ENCODE results near the gene GATA3. TPM values are rescaled to one million over a fixed set of nuclear protein-coding genes. Genes with fewer than 3 reads are reported as not detected.

Gene GATA3
- total RNA-seq, 1 donor from 2014 or later = under 0.01 TPM

DNA sequence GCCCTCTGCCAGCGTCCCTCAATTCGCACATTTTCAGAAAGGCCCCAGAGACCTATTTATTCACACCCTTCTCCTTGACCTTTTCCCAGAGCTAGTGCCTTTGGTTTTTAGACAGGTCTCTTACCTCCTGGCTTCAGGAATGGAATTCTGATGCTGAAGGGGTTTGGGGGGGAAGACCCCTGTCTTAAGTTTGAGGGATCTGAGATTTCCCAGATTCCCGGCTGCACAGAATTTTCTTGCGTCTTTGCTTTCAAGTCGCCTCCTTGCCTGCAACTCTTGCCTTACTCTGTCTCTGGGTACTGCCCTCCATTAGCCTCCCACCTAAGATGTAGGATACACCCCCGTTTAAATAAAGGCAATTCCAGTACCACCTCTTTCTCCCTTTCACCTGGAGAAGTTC is 1.9 kb downstream of the GATA3 start:
- Histone ChIP-seq H3K36me3 (ENCODE audit: control insufficient read depth, insufficient read depth, low read length) (no peaks in the 10 kb centered on the region), H3K4me3 (ENCODE audit: low read depth, low read length) (no peak overlapping the region), H3K27me3 (ENCODE audit: control insufficient read depth, insufficient read depth, low read length) (peaks cover 53% of the 10 kb centered on the region)
- FAIRE-seq (no peak), DNase-seq (ENCODE audit: low read depth) (no peak)
- TF ChIP-seq, protein P1, sequence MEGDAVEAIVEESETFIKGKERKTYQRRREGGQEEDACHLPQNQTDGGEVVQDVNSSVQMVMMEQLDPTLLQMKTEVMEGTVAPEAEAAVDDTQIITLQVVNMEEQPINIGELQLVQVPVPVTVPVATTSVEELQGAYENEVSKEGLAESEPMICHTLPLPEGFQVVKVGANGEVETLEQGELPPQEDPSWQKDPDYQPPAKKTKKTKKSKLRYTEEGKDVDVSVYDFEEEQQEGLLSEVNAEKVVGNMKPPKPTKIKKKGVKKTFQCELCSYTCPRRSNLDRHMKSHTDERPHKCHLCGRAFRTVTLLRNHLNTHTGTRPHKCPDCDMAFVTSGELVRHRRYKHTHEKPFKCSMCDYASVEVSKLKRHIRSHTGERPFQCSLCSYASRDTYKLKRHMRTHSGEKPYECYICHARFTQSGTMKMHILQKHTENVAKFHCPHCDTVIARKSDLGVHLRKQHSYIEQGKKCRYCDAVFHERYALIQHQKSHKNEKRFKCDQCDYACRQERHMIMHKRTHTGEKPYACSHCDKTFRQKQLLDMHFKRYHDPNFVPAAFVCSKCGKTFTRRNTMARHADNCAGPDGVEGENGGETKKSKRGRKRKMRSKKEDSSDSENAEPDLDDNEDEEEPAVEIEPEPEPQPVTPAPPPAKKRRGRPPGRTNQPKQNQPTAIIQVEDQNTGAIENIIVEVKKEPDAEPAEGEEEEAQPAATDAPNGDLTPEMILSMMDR (IDR thresholded peaks at IDR 0.05; ENCODE audit: insufficient read depth, low read length, severe bottlenecking) = no peak

DNA sequence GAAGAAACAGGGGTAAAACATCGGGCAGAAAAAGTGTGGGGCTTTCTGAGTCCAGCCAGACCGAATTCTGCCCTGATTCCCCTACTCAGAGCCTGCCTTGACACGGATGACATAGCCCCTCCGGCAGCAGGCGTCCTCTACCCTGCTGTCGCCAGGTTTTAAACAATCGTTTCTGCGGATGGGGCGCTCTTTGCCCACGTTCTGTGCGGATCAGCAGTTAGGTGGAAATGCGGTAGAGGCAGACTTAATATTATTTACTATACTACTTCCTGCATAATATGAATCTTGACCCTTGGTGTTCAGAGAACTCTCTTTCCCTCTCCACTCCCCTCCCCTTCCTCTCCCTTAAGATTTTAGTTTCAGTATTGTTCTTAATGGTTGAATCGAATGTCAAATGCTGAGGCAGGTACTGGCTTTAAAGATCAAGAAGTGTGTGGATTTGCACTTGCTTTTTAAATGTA is 2.4 kb downstream of the GATA3 start:
- no peaks in the 10 kb centered on the region for H3K36me3 ChIP-seq (ENCODE audit: control insufficient read depth, insufficient read depth, low read length)

DNA sequence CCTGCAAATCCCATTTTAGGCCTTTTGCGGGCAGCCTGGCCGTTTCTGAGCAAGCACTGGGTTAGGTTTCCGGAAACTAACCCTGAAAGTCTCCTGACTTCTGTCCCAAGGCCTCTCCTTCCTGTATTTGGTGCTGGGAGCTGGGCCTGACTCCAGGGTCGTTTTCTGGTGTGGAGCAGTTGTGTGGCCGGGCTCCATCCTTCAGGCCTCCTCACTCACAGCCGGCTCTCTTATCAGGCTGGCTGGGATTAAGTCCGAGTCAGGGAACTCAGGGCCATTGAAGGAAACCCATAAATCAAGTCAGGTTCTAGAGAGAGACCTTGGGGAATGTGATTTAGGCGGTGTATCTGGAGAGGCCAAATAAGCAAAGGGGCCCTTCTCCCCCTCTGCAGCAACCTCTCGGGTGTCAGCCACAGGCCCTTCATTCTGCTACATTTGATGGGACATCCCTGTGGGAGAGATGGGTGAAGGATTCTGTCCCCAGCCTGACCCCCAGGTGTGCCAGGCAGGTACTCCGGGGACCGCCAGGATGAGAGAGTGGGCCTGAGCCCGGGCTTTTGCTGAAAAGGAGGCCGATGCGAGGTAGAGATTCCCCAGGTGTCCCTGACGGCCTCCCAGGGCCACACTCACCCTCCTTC is 3.3 kb downstream of the GATA3 start:
- FAIRE-seq (no peak), DNase-seq (ENCODE audit: low read depth) (no peak)
- Histone ChIP-seq H3K4me3 (ENCODE audit: low read depth, low read length) (no peak overlapping the region), H3K36me3 (ENCODE audit: control insufficient read depth, insufficient read depth, low read length) (no peaks in the 10 kb centered on the region), H3K27me3 (ENCODE audit: control insufficient read depth, insufficient read depth, low read length) (peaks cover 48% of the 10 kb centered on the region)
- TF ChIP-seq, protein P1 (IDR thresholded peaks at IDR 0.05; ENCODE audit: insufficient read depth, low read length, severe bottlenecking) = no peak

More for the DNA sequence above, 2.4 kb downstream of the GATA3 start:
- TF ChIP-seq, protein P1 (IDR thresholded peaks at IDR 0.05; ENCODE audit: insufficient read depth, low read length, severe bottlenecking) = no peak
- FAIRE-seq (no peak), DNase-seq (ENCODE audit: low read depth) (no peak)
- H3K27me3 ChIP-seq (ENCODE audit: control insufficient read depth, insufficient read depth, low read length) = peaks cover 54% of the 10 kb centered on the region
- H3K4me3 ChIP-seq (ENCODE audit: low read depth, low read length) = no peak overlapping the region

DNA sequence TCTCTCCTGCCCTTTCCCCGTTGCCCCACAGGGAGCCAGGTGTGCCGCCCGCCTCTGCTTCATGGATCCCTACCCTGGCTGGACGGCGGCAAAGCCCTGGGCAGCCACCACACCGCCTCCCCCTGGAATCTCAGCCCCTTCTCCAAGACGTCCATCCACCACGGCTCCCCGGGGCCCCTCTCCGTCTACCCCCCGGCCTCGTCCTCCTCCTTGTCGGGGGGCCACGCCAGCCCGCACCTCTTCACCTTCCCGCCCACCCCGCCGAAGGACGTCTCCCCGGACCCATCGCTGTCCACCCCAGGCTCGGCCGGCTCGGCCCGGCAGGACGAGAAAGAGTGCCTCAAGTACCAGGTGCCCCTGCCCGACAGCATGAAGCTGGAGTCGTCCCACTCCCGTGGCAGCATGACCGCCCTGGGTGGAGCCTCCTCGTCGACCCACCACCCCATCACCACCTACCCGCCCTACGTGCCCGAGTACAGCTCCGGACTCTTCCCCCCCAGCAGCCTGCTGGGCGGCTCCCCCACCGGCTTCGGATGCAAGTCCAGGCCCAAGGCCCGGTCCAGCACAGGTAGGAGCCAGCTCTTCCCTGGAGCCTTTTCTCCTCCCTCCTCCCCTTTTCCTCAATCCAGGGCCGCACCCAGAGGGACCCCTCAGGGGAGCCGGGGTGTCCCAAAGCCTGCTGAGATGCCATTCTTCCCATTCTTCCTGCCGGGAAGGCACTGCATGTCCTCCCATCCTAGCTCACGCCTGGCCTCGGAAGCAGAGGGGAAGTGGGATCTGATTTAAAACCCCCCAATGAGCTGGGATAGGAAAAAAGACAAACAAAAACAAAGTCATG is 4.0 kb downstream of the GATA3 start:
- H3K27me3 ChIP-seq (ENCODE audit: control insufficient read depth, insufficient read depth, low read length) = peaks cover 43% of the 10 kb centered on the region
- TF ChIP-seq, protein P1 (IDR thresholded peaks at IDR 0.05; ENCODE audit: insufficient read depth, low read length, severe bottlenecking) = no peak
- FAIRE-seq = no peak
- no peak overlapping the region for H3K4me3 ChIP-seq (ENCODE audit: low read depth, low read length)
- H3K36me3 ChIP-seq (ENCODE audit: control insufficient read depth, insufficient read depth, low read length) = no peaks in the 10 kb centered on the region
- DNase-seq (ENCODE audit: low read depth) = no peak

DNA sequence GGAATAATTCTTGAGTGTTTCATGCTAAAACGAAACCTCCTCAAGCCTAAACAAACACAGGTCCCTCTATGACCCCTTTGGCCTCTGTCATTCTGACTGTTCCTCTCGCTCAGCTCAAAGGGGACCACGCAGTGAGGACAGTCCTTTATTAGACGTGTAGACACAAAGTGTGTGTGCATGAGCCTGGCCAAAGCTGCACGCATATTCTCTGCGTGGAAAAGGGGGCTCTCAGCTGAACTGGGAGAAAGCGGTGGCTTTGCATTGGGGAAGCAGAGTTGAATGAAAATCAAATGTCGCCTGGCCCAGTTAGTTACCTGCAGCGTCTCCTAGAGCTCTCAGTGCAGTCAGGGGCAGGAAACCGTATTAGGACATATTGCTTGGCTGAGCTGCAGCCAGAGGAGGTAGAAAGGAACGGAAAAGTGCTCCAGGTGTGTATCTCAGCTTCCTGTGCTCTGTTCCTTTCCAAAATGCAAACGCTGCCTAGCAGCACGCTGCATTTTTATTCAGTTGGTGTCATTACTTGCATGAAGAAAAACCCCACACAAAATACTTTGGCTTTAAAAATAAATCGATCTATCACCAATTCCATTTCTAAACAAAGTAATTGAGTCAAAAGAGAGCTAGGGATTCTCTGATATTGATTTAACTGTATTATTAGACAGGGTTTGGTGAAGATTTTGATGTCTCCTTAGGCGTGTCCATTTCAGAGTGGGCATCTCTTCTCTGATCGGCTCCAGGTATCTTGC is 4.9 kb downstream of the GATA3 start:
- peaks cover 42% of the 10 kb centered on the region for H3K27me3 ChIP-seq (ENCODE audit: control insufficient read depth, insufficient read depth, low read length)
- no peak for DNase-seq (ENCODE audit: low read depth)
- no peak for FAIRE-seq

More for the DNA sequence above, 4.9 kb downstream of the GATA3 start:
- H3K4me3 ChIP-seq (ENCODE audit: low read depth, low read length) = no peak overlapping the region
- no peaks in the 10 kb centered on the region for H3K36me3 ChIP-seq (ENCODE audit: control insufficient read depth, insufficient read depth, low read length)
- TF ChIP-seq, protein P1 (IDR thresholded peaks at IDR 0.05; ENCODE audit: insufficient read depth, low read length, severe bottlenecking) = no peak

All from bronchial epithelial cell (primary cell).